ENCODE measurements around the gene OAS3. TPM values are rescaled to one million over a fixed set of nuclear protein-coding genes. Genes with fewer than 3 reads are reported as not detected.
A peak's percentile ranks its signal among the peaks of the same experiment; 100 is the strongest.

The OAS3 gene
- polyA plus RNA-seq, 3 donors = 22.0 to 54.3 (median 41.9) TPM

GRCh38 chr12:112970391-112970790 is 32.1 kb downstream of the OAS3 start:
- H3K4me1 ChIP-seq (ENCODE audit: control insufficient read depth in 1 of 2, insufficient read depth in 2 of 2, low read length in 2 of 2) = peaks cover 5 to 7% of the 10 kb centered on the region in 2 donors
- H3K27ac ChIP-seq (ENCODE audit: low read depth in 1 of 2, low read length in 2 of 2) = no peak overlapping the region
- intact Hi-C loops (cut with micrococcal nuclease) = no loop called here
- H3K9me3 ChIP-seq (replicated peaks in 1 of 2; ENCODE audit: control insufficient read depth in 1 of 2, insufficient read depth in 1 of 2, low read length in 2 of 2) = no peaks in the 10 kb centered on the region
- no peak overlapping the region for H3K9ac ChIP-seq (ENCODE audit: insufficient read depth, low read length, poor library complexity, severe bottlenecking)
- peak overlapping the region in 1 of 7 donors; percentile 57 for H3K27ac Mint-ChIP-seq
- no peak for TF ChIP-seq CTCF (IDR thresholded peaks at IDR 0.05)
- no peaks in the 10 kb centered on the region for H3K9me3 Mint-ChIP-seq
- no peaks in the 10 kb centered on the region for H4K20me1 ChIP-seq (ENCODE audit: insufficient read depth, low read length)
- no peak for DNase-seq
- H3K4me3 Mint-ChIP-seq = no peak overlapping the region
- H3K27me3 Mint-ChIP-seq (ENCODE audit: low read depth in 3 of 3) = peaks cover 0 to 5% (median 0%) of the 10 kb centered on the region in 3 donors
- peaks cover 50 to 52% of the 10 kb centered on the region in 2 donors for H3K36me3 Mint-ChIP-seq
- no peaks in the 10 kb centered on the region for H3K79me2 ChIP-seq (ENCODE audit: insufficient read depth, low read length)
- H3K4me2 ChIP-seq (replicated peaks; ENCODE audit: extremely low read depth, low read length, poor library complexity, severe bottlenecking) = no peak overlapping the region
- no peaks in the 10 kb centered on the region for H3K27me3 ChIP-seq (ENCODE audit: control insufficient read depth in 2 of 2, insufficient read depth in 2 of 2, low read length in 2 of 2)
- no peak overlapping the region for H3K4me3 ChIP-seq (replicated peaks in 1 of 3; ENCODE audit: low read depth in 2 of 3, low read length in 3 of 3)
- H2AFZ ChIP-seq (ENCODE audit: insufficient read depth, low read depth, low read length, poor library complexity, severe bottlenecking) = no peak overlapping the region
- H3K4me1 Mint-ChIP-seq = peaks cover 16% of the 10 kb centered on the region
- 100% methylated on average over 2 of the region's 2 CpGs for WGBS (ENCODE audit: insufficient coverage)
- H3K36me3 ChIP-seq (replicated peaks in 1 of 2; ENCODE audit: control insufficient read depth in 1 of 2, insufficient read depth in 2 of 2, low read length in 2 of 2) = peaks cover 44 to 56% of the 10 kb centered on the region in 2 donors

GRCh38 chr12:112971248-112971647 is 33.0 kb downstream of the OAS3 start:
- Histone ChIP-seq H3K79me2 (ENCODE audit: insufficient read depth, low read length) (no peaks in the 10 kb centered on the region), H3K9ac (ENCODE audit: insufficient read depth, low read length, poor library complexity, severe bottlenecking) (no peak overlapping the region), H3K9me3 (replicated peaks in 1 of 2; ENCODE audit: control insufficient read depth in 1 of 2, insufficient read depth in 1 of 2, low read length in 2 of 2) (no peaks in the 10 kb centered on the region), H3K36me3 (replicated peaks in 1 of 2; ENCODE audit: control insufficient read depth in 1 of 2, insufficient read depth in 2 of 2, low read length in 2 of 2) (peaks cover 36 to 47% of the 10 kb centered on the region in 2 donors), H3K27ac (ENCODE audit: low read depth in 1 of 2, low read length in 2 of 2) (no peak overlapping the region), H4K20me1 (ENCODE audit: insufficient read depth, low read length) (no peaks in the 10 kb centered on the region), H3K4me1 (ENCODE audit: control insufficient read depth in 1 of 2, insufficient read depth in 2 of 2, low read length in 2 of 2) (peaks cover 5 to 7% of the 10 kb centered on the region in 2 donors), H3K4me2 (replicated peaks; ENCODE audit: extremely low read depth, low read length, poor library complexity, severe bottlenecking) (no peak overlapping the region), H2AFZ (ENCODE audit: insufficient read depth, low read depth, low read length, poor library complexity, severe bottlenecking) (no peak overlapping the region), H3K27me3 (ENCODE audit: control insufficient read depth in 2 of 2, insufficient read depth in 2 of 2, low read length in 2 of 2) (no peaks in the 10 kb centered on the region), H3K4me3 (replicated peaks in 1 of 3; ENCODE audit: low read depth in 2 of 3, low read length in 3 of 3) (no peak overlapping the region)
- Mint-ChIP-seq H3K4me3 (no peak overlapping the region), H3K27me3 (ENCODE audit: low read depth in 3 of 3) (peaks cover 0 to 5% (median 0%) of the 10 kb centered on the region in 3 donors), H3K36me3 (peaks cover 42 to 43% of the 10 kb centered on the region in 2 donors), H3K4me1 (peaks cover 16% of the 10 kb centered on the region), H3K9me3 (no peaks in the 10 kb centered on the region), H3K27ac (no peak overlapping the region)
- no peak for DNase-seq
- intact Hi-C loops (cut with micrococcal nuclease) = no loop called here
- no peak for TF ChIP-seq CTCF (IDR thresholded peaks at IDR 0.05)
- WGBS (ENCODE audit: insufficient coverage) = 0% methylated on average over 1 of the region's 5 CpGs
